Neutrophil (primary cell): ENCODE data around the gene KDM4D.

Experiments used
- H3K27ac ChIP-seq: fragments of 200-600 bp; sonication (generic); 2 replicates; pipeline ENCODE4 v1.5.1; 2016; ENCODE audit warnings: mild to moderate bottlenecking, moderate library complexity
- H3K27me3 ChIP-seq: fragments of 200-600 bp; sonication (generic); 2 replicates; pipeline ENCODE4 v1.6.0; 2016; ENCODE audit warnings: mild to moderate bottlenecking
- H3K36me3 ChIP-seq: fragments of 200-600 bp; sonication (generic); 2 replicates; pipeline ENCODE4 v1.5.1; 2017
- H3K4me1 ChIP-seq, 2 experiments: fragments of 200-600 bp in 1 of 2; sonication (generic) in 1 of 2; 1 replicate in 1 of 2; 2 replicates in 1 of 2; pipeline versions ENCODE4 v1.5.1 to v1.6.1; 2013 to 2016; ENCODE audit warnings: low read depth in 1 of 2, low read length in 1 of 2, mild to moderate bottlenecking in 1 of 2, moderate library complexity in 1 of 2; ENCODE audit not compliant: control insufficient read depth in 1 of 2, insufficient read depth in 1 of 2
- H3K4me3 ChIP-seq, 2 experiments: fragments of 200-600 bp in 1 of 2; sonication (generic) in 1 of 2; 1 replicate in 1 of 2; 2 replicates in 1 of 2; pipeline ENCODE4 v1.5.1; 2013 to 2016; ENCODE audit warnings: low read depth in 1 of 2, low read length in 1 of 2, mild to moderate bottlenecking in 1 of 2, moderate library complexity in 1 of 2
- H3K9me3 ChIP-seq: fragments of 200-600 bp; sonication (generic); 2 replicates; pipeline ENCODE4 v1.5.1; 2016
- CTCF ChIP-seq: fragments of 200-600 bp; sonication (generic); IDR thresholded peaks from 2 replicates; pipeline ENCODE4 v1.5.1; 2016; ENCODE audit warnings: antibody characterized with exemption

KDM4D gene

DNA sequence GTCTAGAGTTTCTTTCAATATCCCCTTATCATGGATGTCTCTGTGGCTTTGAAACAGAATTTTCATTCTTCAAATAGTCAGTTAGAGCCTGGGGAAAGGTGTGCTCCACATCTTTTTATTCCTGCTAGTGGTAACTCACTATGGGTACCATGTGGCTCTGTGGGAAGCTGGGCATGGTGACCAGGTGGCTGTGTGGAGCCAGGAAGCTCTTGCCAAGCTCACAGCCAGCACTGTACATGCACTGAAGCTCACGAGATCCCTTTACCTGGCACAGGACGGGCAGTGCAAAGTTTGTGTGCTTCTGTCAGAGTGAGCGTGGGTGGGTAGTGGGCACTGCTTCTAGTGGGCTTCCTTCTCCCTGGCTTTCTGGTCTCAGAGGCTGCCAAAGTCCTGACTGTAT, 69.4 kb downstream of the KDM4D start:
- Histone ChIP-seq H3K9me3 (no peaks in the 10 kb centered on the region), H3K27ac (no peak overlapping the region), H3K27me3 (peaks cover 62% of the 10 kb centered on the region), H3K4me1 (no peaks in the 10 kb centered on the region), H3K36me3 (no peaks in the 10 kb centered on the region), H3K4me3 (no peak overlapping the region)
- TF ChIP-seq CTCF, result no peak

DNA sequence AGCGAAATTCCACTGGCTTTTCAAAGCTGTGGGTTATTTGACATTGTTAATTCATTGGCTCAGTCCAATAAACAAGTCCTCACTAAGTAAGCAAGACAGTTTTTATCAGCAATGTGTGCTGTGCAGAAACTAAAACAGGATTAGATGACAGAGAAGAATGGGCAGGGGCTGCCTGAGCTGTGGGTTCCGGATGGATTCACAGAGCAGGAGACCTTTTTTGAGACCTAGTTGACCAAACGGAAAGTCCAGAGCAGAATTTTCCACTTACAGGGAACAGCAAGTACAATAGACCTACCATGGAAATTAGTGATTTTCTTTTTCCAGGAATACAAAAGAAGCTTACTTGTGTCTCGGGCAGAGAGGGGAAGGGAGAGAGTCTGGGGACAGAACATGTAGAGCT, 70.5 kb downstream of the KDM4D start:
- TF ChIP-seq CTCF, result no peak
- Histone ChIP-seq H3K9me3 (no peaks in the 10 kb centered on the region), H3K36me3 (no peaks in the 10 kb centered on the region), H3K4me3 (no peak overlapping the region), H3K27me3 (peaks cover 51% of the 10 kb centered on the region), H3K27ac (no peak overlapping the region), H3K4me1 (no peaks in the 10 kb centered on the region)

DNA sequence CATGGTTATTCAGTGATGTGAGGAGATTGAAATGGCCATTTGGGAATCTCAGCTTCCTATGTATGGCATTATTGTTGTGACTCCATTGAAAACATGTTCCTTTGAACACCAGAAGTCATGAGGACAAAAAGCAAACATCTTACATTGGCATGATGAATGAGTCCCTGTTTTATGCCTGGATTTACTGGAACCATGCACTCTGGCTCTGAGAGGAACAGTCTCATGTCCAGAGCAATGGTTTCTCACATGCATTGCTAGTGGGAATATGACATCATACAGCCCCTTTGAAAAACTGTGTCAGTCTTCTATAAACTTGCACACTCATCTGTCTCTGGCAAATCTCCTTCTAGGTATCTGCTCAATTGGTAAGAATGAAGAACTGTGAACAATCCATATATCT, 72.3 kb downstream of the KDM4D start:
- no peak overlapping the region for H3K4me3 ChIP-seq
- H3K27ac ChIP-seq, result no peak overlapping the region
- no peaks in the 10 kb centered on the region for H3K36me3 ChIP-seq
- no peaks in the 10 kb centered on the region for H3K9me3 ChIP-seq
- TF ChIP-seq CTCF, result no peak
- H3K27me3 ChIP-seq, result peaks cover 47% of the 10 kb centered on the region
- H3K4me1 ChIP-seq, result no peaks in the 10 kb centered on the region
